Progenitor cell of endocrine pancreas (in vitro differentiated cells): ENCODE results near the gene BEGAIN. TPM values are rescaled to one million over a fixed set of nuclear protein-coding genes. Genes with fewer than 3 reads are reported as not detected.

Source experiments
- DNase-seq: peaks from one replicate; pipeline ENCODE4 v3.0.0; 2021; ENCODE audit warnings: low spot score; ENCODE audit not compliant: unreplicated experiment
- H3K27ac Mint-ChIP-seq: 2 replicates; pipeline ENCODE4 v1.8.0; 2021; ENCODE audit warnings: mild to moderate bottlenecking, moderate library complexity, mixed read lengths
- H3K27me3 Mint-ChIP-seq: 2 replicates; pipeline ENCODE4 v1.8.0; 2021; ENCODE audit warnings: mixed read lengths
- H3K36me3 Mint-ChIP-seq: 2 replicates; pipeline ENCODE4 v1.8.0; 2022; ENCODE audit warnings: mixed read lengths; ENCODE audit not compliant: insufficient read depth
- H3K4me1 Mint-ChIP-seq: 2 replicates; pipeline ENCODE4 v1.8.0; 2021; ENCODE audit warnings: low read depth, mixed read lengths
- H3K4me3 Mint-ChIP-seq: 2 replicates; pipeline ENCODE4 v1.8.0; 2021; ENCODE audit warnings: low read depth, mild to moderate bottlenecking, moderate library complexity, mixed read lengths
- H3K9me3 Mint-ChIP-seq: 2 replicates; pipeline ENCODE4 v1.8.0; 2021; ENCODE audit warnings: low read depth, mixed read lengths
- total RNA-seq: library from RNA; stranded (reverse); gene quantifications from 2 replicates; pipeline ENCODE4 v1.2.1, GENCODE V29; 2021
- TF ChIP-seq, protein P1 (sequence below): fragments of 200-600 bp; sonication (generic); IDR thresholded peaks from one replicate; pipeline ENCODE4 v1.5.0; 2021; ENCODE audit warnings: antibody characterized with exemption, mild to moderate bottlenecking; ENCODE audit not compliant: unreplicated experiment

Gene BEGAIN
- total RNA-seq, 1 donor from 2014 or later, result 0.65 TPM

DNA sequence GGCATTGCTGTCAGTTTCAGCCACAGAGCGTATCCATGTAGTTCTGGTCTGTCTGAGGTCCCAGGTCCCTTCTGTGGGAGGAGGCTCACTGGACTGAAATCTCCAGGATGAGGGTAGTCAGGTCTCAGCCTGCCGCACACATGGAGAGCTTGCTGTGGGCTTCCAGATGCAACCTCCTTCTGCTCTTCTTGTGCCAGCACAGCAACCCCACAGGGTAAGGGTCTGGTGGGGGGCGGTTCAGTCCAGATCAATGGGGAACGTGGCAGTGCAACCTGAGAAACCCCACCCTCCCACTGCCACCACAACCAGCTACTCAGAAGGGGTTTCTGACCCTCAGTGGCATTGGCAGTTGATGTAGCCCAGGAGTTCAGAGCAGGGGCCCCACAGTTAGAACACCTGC, 61.2 kb downstream of the BEGAIN start:
- Mint-ChIP-seq H3K36me3 (no peaks in the 10 kb centered on the region), H3K4me1 (no peaks in the 10 kb centered on the region), H3K27ac (no peak overlapping the region), H3K9me3 (no peaks in the 10 kb centered on the region), H3K27me3 (no peaks in the 10 kb centered on the region), H3K4me3 (no peak overlapping the region)
- TF ChIP-seq, protein P1, sequence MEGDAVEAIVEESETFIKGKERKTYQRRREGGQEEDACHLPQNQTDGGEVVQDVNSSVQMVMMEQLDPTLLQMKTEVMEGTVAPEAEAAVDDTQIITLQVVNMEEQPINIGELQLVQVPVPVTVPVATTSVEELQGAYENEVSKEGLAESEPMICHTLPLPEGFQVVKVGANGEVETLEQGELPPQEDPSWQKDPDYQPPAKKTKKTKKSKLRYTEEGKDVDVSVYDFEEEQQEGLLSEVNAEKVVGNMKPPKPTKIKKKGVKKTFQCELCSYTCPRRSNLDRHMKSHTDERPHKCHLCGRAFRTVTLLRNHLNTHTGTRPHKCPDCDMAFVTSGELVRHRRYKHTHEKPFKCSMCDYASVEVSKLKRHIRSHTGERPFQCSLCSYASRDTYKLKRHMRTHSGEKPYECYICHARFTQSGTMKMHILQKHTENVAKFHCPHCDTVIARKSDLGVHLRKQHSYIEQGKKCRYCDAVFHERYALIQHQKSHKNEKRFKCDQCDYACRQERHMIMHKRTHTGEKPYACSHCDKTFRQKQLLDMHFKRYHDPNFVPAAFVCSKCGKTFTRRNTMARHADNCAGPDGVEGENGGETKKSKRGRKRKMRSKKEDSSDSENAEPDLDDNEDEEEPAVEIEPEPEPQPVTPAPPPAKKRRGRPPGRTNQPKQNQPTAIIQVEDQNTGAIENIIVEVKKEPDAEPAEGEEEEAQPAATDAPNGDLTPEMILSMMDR, result no peak
- no peak for DNase-seq

DNA sequence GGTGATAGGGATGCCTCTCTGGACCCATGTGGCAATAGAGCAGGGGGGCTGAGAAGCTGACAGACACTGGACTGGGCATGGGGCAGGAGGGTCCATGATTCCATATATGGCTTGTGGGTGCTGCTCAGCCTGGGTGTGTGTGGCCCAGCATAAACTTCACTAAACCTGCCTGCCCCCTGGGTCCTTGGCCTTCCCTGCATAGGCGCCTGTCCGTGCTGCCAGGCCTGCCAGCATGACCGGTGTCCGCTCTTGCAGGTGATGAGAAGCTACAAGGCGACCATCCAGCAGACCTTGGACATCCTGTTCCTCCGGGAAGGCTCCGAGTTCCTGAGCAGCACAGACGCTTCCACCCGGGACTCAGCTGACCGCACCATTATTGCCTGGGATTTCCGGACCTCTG, 61.6 kb downstream of the BEGAIN start:
- TF ChIP-seq, protein P1, result no peak
- no peaks in the 10 kb centered on the region for H3K27me3 Mint-ChIP-seq
- no peak overlapping the region for H3K4me3 Mint-ChIP-seq
- H3K4me1 Mint-ChIP-seq, result no peaks in the 10 kb centered on the region
- no peaks in the 10 kb centered on the region for H3K9me3 Mint-ChIP-seq
- DNase-seq, result no peak
- H3K36me3 Mint-ChIP-seq, result no peaks in the 10 kb centered on the region
- H3K27ac Mint-ChIP-seq, result no peak overlapping the region

DNA sequence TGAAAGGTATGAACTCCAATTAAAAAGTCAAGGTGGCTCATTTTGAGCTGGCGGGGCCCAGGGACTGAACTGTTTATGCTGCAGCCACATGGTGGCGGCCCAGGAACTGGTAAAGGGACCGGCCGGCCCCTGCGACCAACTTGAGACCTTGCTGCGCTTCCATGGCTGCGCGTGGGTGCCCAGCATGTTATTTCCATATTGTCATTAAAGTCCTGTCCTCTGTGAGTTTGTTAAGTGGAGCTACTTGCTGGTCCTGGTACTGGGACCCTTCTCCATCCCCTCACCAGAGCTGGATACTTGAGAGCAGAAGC, 62.3 kb downstream of the BEGAIN start:
- no peaks in the 10 kb centered on the region for H3K27me3 Mint-ChIP-seq
- no peaks in the 10 kb centered on the region for H3K4me1 Mint-ChIP-seq
- H3K36me3 Mint-ChIP-seq, result no peaks in the 10 kb centered on the region
- H3K4me3 Mint-ChIP-seq, result no peak overlapping the region
- DNase-seq, result peak; percentile 20
- no peaks in the 10 kb centered on the region for H3K9me3 Mint-ChIP-seq
- no peak overlapping the region for H3K27ac Mint-ChIP-seq
- TF ChIP-seq, protein P1, result peak; percentile 62

DNA sequence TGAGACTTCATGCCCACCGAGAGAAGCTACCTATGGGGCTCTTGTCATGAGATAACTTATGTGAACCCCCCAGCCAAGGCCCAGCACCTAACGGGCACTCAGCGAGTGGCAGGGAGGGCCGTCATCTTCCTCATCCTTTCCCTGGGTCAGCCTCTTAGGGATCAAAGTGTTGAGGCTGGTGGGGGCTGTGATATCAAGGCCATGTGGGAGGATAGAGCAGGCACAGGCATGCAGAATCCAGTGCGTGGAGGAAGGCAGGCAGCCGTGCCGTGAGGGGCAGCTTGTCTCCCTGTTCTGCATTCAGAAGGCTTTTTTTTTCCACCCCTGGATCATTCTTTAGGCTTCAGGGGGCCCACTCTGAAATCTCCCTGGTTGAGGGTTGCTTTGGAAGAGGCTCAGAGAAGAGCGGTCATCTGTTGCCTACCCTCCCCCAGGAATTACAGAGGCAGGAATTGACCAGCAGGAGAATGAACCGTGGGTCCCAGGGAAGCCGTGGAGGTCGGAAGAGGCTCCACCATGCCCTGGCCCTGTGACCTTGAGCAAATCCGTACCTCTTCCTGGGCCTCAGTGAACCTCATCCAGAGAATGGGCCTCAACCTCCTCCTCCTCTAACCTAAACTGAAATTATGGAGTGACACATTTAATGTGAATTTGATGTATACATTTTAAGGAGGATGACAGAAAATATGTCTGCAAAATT, 62.8 kb downstream of the BEGAIN start:
- TF ChIP-seq, protein P1, result no peak
- no peak overlapping the region for H3K4me3 Mint-ChIP-seq
- no peaks in the 10 kb centered on the region for H3K9me3 Mint-ChIP-seq
- H3K4me1 Mint-ChIP-seq, result no peaks in the 10 kb centered on the region
- H3K36me3 Mint-ChIP-seq, result no peaks in the 10 kb centered on the region
- no peak overlapping the region for H3K27ac Mint-ChIP-seq
- H3K27me3 Mint-ChIP-seq, result no peaks in the 10 kb centered on the region
- DNase-seq, result no peak

DNA sequence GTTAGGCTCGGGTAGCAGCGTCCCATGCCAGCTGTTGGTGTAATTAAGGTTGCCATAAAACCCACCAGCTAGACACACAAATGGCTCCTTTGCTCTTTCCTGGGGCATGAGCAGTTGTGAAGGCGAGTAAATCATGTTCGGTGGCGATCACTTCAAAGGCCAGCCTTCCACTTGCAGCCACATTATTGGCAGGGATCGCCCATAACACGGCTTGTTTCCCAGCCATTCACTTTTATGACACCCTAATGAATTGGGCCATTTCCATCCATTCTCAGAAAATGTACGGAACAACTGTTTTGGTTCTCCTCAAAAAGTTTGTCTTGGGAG, 63.4 kb downstream of the BEGAIN start:
- Mint-ChIP-seq H3K4me3 (no peak overlapping the region), H3K4me1 (no peaks in the 10 kb centered on the region), H3K27ac (no peak overlapping the region), H3K9me3 (no peaks in the 10 kb centered on the region), H3K27me3 (no peaks in the 10 kb centered on the region), H3K36me3 (no peaks in the 10 kb centered on the region)
- TF ChIP-seq, protein P1, result no peak
- DNase-seq, result no peak
